HG03442 (cell line): ENCODE results near the gene HOXD9.

Experiments used
- ATAC-seq: cut with Tn5 transposase; IDR thresholded peaks from one replicate; pipeline ENCODE4 v1.9.1; 2021; ENCODE audit warnings: mild to moderate bottlenecking, moderate library complexity; ENCODE audit not compliant: unreplicated experiment

Gene HOXD9

GRCh38 chr2:176164611-176165369 lies 42.3 kb downstream of the HOXD9 start:
- ATAC-seq: no peak

GRCh38 chr2:176165370-176166050 lies 43.0 kb downstream of the HOXD9 start:
- ATAC-seq: no peak

GRCh38 chr2:176166272-176166671 lies 43.8 kb downstream of the HOXD9 start:
- no peak for ATAC-seq

GRCh38 chr2:176167398-176167797 lies 44.9 kb downstream of the HOXD9 start:
- ATAC-seq: no peak

GRCh38 chr2:176169181-176169580 lies 46.7 kb downstream of the HOXD9 start:
- no peak for ATAC-seq

GRCh38 chr2:176169711-176170110 lies 47.2 kb downstream of the HOXD9 start:
- no peak for ATAC-seq

GRCh38 chr2:176170602-176171305 lies 48.2 kb downstream of the HOXD9 start:
- no peak for ATAC-seq

GRCh38 chr2:176171351-176172006 lies 49.0 kb downstream of the HOXD9 start:
- no peak for ATAC-seq

- ATAC-seq: no peak
Measured at GRCh38 chr2:176172007-176172894, 49.7 kb downstream of the HOXD9 start.

- no peak for ATAC-seq
Measured at GRCh38 chr2:176172895-176173566, 50.5 kb downstream of the HOXD9 start.

- no peak for ATAC-seq
Measured at GRCh38 chr2:176173567-176174381, 51.3 kb downstream of the HOXD9 start.

GRCh38 chr2:176174382-176174823 lies 51.9 kb downstream of the HOXD9 start:
- ATAC-seq: no peak
